ENCODE measurements around the gene CHST14. TPM values are rescaled to one million over a fixed set of nuclear protein-coding genes. Genes with fewer than 3 reads are reported as not detected.

Gene CHST14
- total and polyA plus RNA-seq, 2 of the 8 experiments (the other 6 are each of a cell fraction or from before 2014, with no cell fraction given), result 13.4 to 20.3 TPM

GRCh38 chr15:40466426-40467260 lies 4.1 kb upstream of the CHST14 start:
- Histone ChIP-seq H2AFZ (ENCODE audit: low read length) (no peak overlapping the region), H4K20me1 (replicated peaks in 1 of 2; ENCODE audit: control insufficient read depth in 1 of 2, insufficient read depth in 2 of 2, low read length in 2 of 2) (peaks cover 12 to 13% of the 10 kb centered on the region in 2 experiments), H2AK5ac (ENCODE audit: low read depth, low read length) (no peak overlapping the region), H3K4ac (replicated peaks; ENCODE audit: insufficient read length, low read depth, low read length) (no peak overlapping the region), H3K79me2 (ENCODE audit: control insufficient read depth in 1 of 2, insufficient read depth in 2 of 2, low read length in 2 of 2) (peaks cover 0 to 5% of the 10 kb centered on the region in 2 experiments; a peak in 1 of 4 replicates), H2BK12ac (ENCODE audit: low read depth, low read length) (no peak overlapping the region), H2BK120ac (replicated peaks; ENCODE audit: low read depth, low read length) (no peak overlapping the region), H3K4me3 (ENCODE audit: extremely low read depth in 1 of 4, insufficient read depth in 2 of 4, low read depth in 3 of 4, low read length in 4 of 4) (no peak overlapping the region), H3K9ac (replicated peaks in 1 of 4; ENCODE audit: extremely low read depth in 1 of 4, low read depth in 3 of 4, low read length in 3 of 4) (no peak overlapping the region), H4K5ac (ENCODE audit: insufficient read length, low read depth, low read length) (no peak overlapping the region), H3K36me3 (ENCODE audit: control insufficient read depth in 2 of 4, insufficient read depth in 4 of 4, low read length in 3 of 4) (peaks cover 20 to 54% (median 41%) of the 10 kb centered on the region in 4 experiments; a peak in 7 of 8 replicates), H4K8ac (ENCODE audit: extremely low read depth, insufficient read depth, low read length) (no peak overlapping the region), H3K4me1 (replicated peaks in 1 of 4; ENCODE audit: control insufficient read depth in 3 of 4, insufficient read depth in 4 of 4, low read length in 3 of 4) (peaks cover 0 to 11% (median 4%) of the 10 kb centered on the region in 4 experiments; a peak in 5 of 7 replicates), H3K27me3 (replicated peaks in 1 of 4; ENCODE audit: control insufficient read depth in 3 of 4, extremely low read depth in 1 of 4, insufficient read depth in 3 of 4, low read length in 3 of 4) (no peaks in the 10 kb centered on the region), H2BK20ac (ENCODE audit: low read length) (no peak overlapping the region), H2BK5ac (ENCODE audit: low read depth, low read length) (no peak overlapping the region; the same call in 1 of the 2 replicates), H3K9me3 (ENCODE audit: insufficient read depth in 2 of 2, low read depth in 1 of 2, low read length in 1 of 2) (no peaks in the 10 kb centered on the region), H3K27ac (ENCODE audit: low read depth, low read length) (no peak overlapping the region), H3K56ac (replicated peaks; ENCODE audit: insufficient read length, low read depth, low read length) (no peak overlapping the region), H4K91ac (replicated peaks; ENCODE audit: insufficient read length, low read length) (no peak overlapping the region), H3K4me2 (ENCODE audit: insufficient read depth in 1 of 2, low read depth in 2 of 2, low read length in 2 of 2) (no peak overlapping the region), H3K18ac (ENCODE audit: extremely low read depth, low read length) (no peak overlapping the region), H3K14ac (ENCODE audit: insufficient read length) (no peak overlapping the region), H3K79me1 (ENCODE audit: low read depth, low read length) (peaks cover 6% of the 10 kb centered on the region), H3K23ac (ENCODE audit: insufficient read length) (no peak overlapping the region), H3K23me2 (ENCODE audit: low read depth, low read length) (peaks cover 11% of the 10 kb centered on the region), H2BK15ac (ENCODE audit: low read length) (no peak overlapping the region)
- ChIA-PET CTCF (ENCODE audit: partially characterized antibody) (interaction anchor here (0.6 to 1.4 kb wide), 4 partner anchors 9 to 177 kb away, joined by 3 to 4 read pairs (median 3); no protein-coding TSS in a partner anchor), POLR2A (ENCODE audit: partially characterized antibody) (interaction anchor here (1.1 to 2.0 kb wide), 3 partner anchors 17 to 50 kb away, joined by 3 to 5 read pairs (median 3); no protein-coding TSS in a partner anchor)
- DNase-seq (ENCODE audit: low read depth in 1 of 2, low spot score in 2 of 2) (no peak), FAIRE-seq (no peak)
- 85% methylated on average over 7 of the region's 7 CpGs; no CpG with 5 or more reads in 1 of the 2 experiments for WGBS, 2 experiments (ENCODE audit: extremely low coverage in 1 of 2, insufficient coverage in 1 of 2, insufficient read length in 1 of 2, insufficient replicate concordance in 2 of 2, low coverage in 1 of 2, low lambda C conversion rate in 2 of 2, missing lambda C conversion rate in 1 of 2)
- TF ChIP-seq CEBPB (IDR thresholded peaks at IDR 0.05; ENCODE audit: low read depth, low read length), result no peak
- no peak for TF ChIP-seq FOSL1 (IDR thresholded peaks at IDR 0.05; ENCODE audit: insufficient read depth, low read depth, low read length)
- no peak for TF ChIP-seq TAF7 (optimal IDR thresholded peaks at IDR 0.05; ENCODE audit: borderline replicate concordance, low read depth, low read length)
- no peak for TF ChIP-seq RAD21 (IDR thresholded peaks at IDR 0.05 in 1 of 2, conservative IDR thresholded peaks at IDR 0.05 in 1 of 2; ENCODE audit: low read depth in 2 of 2, low read length in 2 of 2)
- TF ChIP-seq KDM4A (IDR thresholded peaks at IDR 0.05; ENCODE audit: low read depth, low read length, severe bottlenecking), result no peak
- no peak for TF ChIP-seq JUND (IDR thresholded peaks at IDR 0.05; ENCODE audit: low read length)
- no peak for TF ChIP-seq ZNF274 (IDR thresholded peaks at IDR 0.05; ENCODE audit: borderline replicate concordance, extremely low read depth, low read length)
- no peak for TF ChIP-seq HDAC2 (IDR thresholded peaks at IDR 0.05; ENCODE audit: borderline replicate concordance in 1 of 2, low read depth in 2 of 2, low read length in 2 of 2)
- TF ChIP-seq POLR2AphosphoS5 (IDR thresholded peaks at IDR 0.05; ENCODE audit: low read depth, low read length), result no peak
- TF ChIP-seq CBX8 (IDR thresholded peaks at IDR 0.05; ENCODE audit: borderline replicate concordance, low read depth, low read length), result no peak
